GM19372 (cell line): ENCODE measurements around the gene KLHL21.
"Not testable (repeated sequence)": the region's sequence is repeated elsewhere in the genome, so short reads cannot be mapped to it uniquely, and the experiment has no call there.

Experiments used
- ATAC-seq: cut with Tn5 transposase; IDR thresholded peaks from one replicate; pipeline ENCODE4 v1.9.1; 2021; ENCODE audit warnings: mild to moderate bottlenecking, low read depth, moderate library complexity; ENCODE audit not compliant: unreplicated experiment

Gene KLHL21

DNA sequence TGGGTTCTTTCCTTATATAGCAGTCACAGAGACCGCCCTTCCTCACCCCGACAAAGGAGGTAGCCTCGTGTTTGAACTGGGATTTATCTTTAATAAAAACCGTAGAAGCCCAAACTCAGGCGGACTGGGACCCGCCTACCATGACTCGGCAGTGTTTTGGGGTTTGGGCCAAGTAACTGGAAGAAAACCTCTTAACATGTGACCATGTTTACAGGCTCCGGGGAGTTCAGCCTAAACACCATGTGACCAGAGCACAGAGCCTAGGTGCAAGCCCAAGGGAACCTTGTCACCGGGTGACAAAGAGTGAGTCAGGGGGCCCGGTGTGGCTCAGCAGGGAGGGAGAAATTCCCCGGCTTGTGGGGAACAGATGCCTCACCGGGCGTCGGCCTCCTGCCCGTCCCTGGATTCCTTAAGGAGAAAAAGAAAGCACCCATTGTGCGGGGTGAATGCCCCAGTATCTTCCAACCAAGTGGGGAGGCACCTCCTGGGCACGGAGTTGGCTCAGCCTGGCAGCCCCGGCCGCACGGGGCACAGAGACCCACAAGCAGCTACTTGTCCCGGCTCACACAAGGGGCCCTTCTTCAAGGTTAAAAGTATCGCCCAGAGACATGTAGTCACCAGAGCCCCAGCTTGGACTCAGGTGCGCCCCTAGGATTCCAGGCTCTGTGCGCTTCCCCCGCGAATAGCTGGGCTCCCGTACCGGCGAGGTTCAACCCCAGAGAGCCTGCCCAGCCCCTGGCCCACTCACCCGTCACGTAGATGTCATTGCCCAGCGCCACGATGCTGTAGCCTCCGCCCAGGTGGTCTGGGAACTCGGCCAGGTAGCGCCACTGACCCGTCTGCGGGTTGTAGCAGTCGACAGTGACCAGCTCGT, 1.4 kb downstream of the KLHL21 start:
- no peak for ATAC-seq

- ATAC-seq: no peak
Measured at GRCh38 chr1:6600410-6601048, 2.1 kb downstream of the KLHL21 start.

DNA sequence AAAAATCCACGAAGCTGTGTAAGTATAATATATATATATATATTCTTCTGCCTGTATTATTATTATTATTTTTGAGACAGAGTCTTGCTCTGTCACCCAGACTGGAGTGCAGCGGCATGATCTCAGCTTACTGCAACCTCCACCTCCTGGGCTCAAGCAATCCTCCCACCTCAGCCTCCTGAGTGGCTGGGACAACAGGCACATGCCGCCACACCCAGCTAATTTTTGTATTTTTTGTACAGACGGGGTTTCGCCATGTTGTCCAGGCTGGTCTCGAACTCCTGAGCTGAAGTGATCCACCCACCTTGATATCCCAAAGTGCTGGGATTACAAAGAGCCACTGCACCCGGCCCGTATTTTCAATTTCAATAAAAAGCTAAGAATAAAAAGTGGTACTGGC, 2.7 kb downstream of the KLHL21 start:
- ATAC-seq: not testable (repeated sequence)

DNA sequence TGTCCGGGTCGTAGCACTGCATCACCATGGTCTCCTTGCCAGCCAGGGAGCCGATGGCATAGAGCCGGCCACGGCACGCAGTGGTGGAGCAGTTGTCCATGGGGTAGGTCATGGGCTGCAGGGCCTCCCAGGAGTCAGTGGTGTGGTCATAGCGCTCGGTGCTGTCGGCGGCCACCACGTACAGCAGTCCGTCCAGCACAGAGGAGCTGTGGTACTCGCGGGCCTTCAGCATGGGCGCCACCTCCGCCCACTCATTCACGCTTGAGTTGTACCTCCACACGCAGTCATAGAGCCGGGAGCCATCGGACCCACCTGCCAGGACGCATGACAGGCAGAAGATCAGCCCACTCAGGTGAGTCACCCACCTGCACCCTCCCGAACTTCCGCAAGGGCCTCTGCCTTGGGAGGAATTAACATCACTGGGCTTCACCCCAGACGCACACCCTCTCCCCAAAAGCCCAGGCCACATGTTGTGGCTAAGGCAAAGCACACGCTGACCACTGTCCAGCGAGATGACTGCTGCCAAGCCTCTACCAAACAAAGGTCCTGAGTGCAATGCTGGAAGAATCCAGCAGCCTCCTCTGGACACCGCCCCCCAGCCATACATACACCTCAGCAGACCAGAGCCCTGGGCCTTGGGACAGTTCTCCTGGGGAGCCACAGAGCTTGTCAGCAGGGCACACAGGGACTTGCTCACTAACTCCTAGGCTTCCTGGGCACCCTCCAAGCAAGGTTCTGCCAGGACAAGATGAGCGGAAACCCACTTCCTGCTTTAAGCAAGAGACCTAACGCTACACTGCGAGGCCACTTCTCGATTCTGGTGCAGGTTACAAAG, 3.3 kb downstream of the KLHL21 start:
- no peak for ATAC-seq

GRCh38 chr1:6597777-6598131, 4.9 kb downstream of the KLHL21 start:
- no peak for ATAC-seq

GRCh38 chr1:6596886-6597776, 5.5 kb downstream of the KLHL21 start:
- no peak for ATAC-seq

- ATAC-seq: no peak
Measured at GRCh38 chr1:6596351-6596750, 6.3 kb downstream of the KLHL21 start.

DNA sequence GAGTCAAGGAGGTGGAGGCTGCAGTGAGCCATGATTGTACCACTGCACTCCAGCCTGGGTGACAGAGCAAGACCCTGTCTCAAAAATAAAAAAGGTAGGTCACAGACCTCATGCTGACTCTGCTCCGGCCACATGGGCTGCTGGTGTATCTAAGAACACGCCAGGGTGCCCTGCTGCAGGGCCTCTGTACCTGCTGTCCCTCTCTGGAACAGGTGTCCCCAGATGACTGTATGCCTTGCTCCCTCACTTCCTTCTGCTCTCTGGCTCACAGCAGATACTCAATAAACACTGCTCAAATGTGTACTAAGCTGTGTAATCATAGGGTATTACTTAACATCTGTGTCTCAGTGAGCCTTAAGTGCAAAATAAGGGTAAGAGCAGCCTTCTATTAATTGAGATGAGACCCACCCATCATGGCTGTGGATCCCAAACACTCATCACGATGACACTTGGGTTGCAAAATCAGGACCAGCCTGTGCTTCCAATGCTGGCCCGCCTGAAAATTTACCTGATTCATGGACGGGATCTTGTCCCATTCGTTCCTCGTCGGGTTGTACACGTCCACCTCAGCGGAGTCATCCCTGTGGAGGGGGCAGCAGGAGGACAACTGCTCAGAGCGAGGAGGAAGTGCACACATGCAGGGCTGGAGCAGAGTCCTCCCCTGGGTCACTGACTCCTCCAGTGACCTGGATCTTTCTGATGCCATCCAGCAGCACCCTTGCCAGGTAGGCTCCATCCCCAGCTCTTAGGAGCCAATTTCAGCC, 7.5 kb downstream of the KLHL21 start:
- no peak for ATAC-seq

DNA sequence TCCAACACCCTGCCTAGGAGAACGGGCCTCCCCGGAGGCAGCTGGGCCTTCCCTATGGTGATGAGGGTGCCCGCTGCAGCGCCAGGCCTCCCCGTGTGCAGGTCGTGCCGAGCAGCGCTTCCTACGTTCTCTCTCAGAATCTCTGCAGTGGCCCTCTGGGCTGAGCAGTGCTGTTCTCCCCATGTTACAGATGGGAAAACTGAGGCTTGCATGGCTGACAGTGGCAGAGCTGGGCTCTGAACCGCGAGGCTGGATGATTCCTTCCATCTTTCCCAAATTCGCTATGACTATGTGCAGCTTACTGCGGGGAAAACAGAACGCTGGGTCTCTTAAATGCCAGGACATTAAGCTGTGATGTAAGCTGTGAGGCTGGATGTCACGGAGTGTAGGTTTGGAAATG, 8.9 kb downstream of the KLHL21 start:
- no peak for ATAC-seq

DNA sequence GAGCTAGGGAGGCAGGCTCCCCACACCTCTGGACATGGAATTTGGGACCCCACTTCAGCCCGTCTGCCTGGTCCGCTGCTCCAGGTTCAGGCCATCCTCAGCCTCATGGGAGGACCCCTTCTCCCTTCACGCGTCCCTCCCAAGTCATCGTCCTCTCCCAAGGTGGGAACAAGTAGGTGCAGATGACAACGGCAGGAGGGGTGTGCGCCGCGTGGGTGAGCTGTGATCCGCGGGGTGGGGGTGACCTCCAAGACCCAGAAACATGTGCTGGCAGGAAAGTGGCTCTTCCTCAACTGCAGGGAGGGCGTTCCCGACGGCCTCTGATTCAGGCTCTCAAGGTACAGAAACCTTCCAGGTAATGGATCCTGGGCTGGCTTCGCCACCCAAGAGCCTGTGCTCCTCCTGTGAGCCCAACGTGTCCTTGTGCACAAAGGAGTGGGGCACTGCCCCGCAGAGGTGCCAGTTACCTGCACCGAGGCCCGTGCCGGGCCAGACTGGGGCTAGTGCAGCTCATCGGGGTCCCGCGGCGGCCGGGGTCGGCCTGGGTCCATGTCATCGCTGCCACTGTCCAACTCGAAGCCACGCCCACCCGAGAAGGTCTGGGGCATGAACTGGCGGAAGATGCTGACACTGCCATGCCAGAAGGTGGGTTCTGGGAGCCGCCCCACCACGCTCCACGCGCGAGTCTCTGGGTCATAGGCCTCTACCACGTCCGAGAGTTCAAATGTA, 9.6 kb downstream of the KLHL21 start:
- no peak for ATAC-seq

DNA sequence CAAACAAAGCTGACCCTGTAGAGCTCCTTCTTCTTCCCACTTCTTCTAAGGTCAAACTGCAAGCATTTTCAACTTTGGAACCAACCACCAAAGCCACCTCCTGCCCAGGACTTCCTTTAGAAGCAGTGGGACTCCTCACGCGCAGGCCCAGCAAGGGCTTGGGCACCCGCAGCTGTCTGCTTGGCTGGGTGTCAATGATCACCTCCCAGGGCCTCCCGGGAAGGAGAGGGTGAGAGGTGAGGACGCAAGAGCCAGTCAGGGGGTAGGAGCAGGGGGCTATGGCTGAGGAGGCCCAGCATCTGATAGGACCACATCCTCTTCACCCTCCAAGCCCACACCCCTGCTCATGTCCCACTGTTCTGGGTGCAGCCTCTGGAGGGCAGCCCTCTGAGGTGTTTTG, 10.2 kb downstream of the KLHL21 start:
- ATAC-seq: no peak

DNA sequence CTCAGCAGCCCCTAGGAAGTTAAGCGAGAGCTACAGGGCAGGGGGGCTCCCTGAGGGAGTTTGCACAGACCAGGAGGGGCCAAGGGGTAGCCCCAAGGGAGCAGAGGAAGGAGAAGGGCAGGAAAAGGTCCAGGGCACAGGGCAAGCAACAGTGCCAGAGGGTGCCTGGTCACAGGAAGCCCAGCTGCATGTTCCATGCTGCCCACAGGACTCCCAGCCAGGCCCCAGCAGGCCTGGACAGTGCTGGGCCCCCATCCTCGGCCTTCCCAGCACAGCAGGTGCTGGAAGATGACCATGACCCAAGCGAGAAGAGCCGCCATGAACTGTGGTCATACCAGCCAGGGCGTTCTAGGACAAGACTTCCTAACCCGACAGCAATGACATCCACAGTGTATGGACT, 11.0 kb downstream of the KLHL21 start:
- ATAC-seq: no peak

DNA sequence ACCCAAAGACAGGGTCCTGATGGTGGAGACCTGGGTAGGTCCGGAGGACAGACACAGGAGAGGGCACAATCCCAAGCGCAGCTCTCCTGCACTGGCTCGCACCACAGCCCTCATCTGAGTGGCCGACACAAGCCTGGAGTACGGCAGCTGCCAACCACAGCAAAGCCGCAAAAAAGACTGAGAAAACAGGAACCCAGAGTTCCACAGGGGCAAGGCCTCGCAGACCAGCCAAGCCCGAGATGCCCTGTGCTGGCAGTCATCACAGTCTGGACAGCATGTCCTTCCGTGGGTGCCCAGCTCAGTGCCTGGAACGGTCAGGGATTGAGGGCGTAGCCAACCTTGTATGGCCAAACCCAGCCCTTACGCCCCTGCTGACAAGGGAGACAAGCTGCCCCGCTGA, 11.4 kb downstream of the KLHL21 start:
- no peak for ATAC-seq

DNA sequence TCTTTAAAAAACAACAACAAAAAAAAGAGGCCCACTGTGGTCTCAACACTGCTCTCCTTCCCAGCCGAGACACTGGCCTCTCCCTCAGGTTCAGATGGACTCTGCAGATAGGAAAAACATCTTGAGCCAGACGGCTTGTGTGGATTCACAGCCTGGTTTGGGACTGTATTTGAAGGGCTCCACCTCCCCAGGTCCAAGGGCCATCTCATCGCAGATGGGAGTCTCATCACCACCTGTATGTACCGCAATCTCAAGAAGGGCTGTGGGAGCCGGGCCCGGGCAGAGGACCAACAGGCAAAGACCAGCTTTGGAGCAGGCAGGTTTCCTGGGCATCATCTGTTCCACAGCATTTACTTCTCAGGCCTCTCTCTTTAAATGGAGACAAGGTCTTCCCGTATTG, 12.6 kb downstream of the KLHL21 start:
- no peak for ATAC-seq

DNA sequence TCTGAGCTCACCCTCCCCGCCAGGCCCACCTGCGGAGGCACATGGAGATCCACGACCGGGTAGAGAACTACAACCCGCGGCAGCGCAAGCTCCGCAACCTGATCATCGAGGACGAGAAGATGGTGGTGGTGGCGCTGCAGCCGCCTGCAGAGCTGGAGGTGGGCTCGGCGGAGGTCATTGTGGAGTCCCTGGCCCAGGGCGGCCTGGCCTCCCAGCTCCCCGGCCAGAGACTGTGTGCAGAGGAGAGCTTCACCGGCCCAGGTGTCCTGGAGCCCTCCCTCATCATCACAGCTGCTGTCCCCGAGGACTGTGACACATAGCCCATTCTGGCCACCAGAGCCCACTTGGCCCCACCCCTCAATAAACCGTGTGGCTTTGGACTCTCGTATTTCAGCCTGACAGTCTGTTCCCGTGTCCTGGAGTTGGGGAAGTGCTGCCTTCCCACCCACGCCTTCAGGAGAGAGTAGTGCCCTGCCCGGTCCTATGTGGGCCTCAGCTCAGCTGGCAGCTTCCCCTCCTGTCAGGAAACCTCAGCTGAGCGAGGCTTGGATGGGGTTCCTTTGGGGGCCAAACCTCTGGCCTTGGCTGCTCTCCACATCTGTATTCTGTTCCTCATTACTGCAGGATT, 13.7 kb downstream of the KLHL21 start:
- no peak for ATAC-seq

DNA sequence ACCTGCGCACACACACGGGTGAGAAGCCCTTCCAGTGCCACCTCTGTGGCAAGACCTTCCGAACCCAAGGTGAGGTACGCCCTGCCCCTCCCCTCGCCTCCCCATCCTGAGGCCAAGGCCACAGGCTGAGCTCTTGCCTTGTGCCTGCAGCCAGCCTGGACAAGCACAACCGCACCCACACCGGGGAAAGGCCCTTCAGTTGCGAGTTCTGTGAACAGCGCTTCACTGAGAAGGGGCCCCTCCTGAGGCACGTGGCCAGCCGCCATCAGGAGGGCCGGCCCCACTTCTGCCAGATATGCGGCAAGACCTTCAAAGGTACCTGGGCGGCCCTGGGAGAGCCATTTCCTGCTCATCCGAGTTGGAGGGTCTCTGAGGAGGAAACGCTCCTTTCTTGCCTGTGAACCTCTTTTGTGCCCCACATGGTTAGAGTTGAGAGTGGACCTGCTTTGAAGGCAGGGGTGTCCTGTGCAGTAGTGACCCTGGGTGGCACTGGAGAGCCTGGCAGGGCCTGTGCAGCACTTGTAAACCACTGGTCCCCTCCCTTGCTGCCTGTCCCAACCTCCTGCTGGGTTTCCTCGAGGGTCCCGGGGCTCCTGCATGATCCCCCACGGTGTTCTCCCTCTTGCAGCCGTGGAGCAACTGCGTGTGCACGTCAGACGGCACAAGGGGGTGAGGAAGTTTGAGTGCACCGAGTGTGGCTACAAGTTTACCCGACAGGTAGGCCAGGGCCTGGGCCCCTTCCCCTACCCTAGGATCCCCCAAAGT, 14.4 kb downstream of the KLHL21 start:
- no peak for ATAC-seq

GRCh38 chr1:6587261-6588005, 15.2 kb downstream of the KLHL21 start:
- no peak for ATAC-seq
